GM21423 (cell line): ENCODE measurements around the gene PCGF6.

Experiments used
- ATAC-seq: cut with Tn5 transposase; IDR thresholded peaks from one replicate; pipeline ENCODE4 v1.9.1; 2021; ENCODE audit warnings: mild to moderate bottlenecking, moderate library complexity; ENCODE audit not compliant: unreplicated experiment

The PCGF6 gene

GRCh38 chr10:103327906-103328305 is 23.0 kb downstream of the PCGF6 start:
- ATAC-seq, result no peak

GRCh38 chr10:103316087-103316486 is 34.9 kb downstream of the PCGF6 start:
- no peak for ATAC-seq

- ATAC-seq, result no peak
These were observed 40.7 kb downstream of the PCGF6 start for GRCh38 chr10:103310197-103310596.

- ATAC-seq, result no peak
These were observed 43.3 kb downstream of the PCGF6 start for GRCh38 chr10:103307594-103307993.

- no peak for ATAC-seq
These were observed 55.4 kb downstream of the PCGF6 start for GRCh38 chr10:103295374-103296015.

- ATAC-seq, result no peak
These were observed 59.4 kb downstream of the PCGF6 start for GRCh38 chr10:103291588-103291987.

GRCh38 chr10:103287992-103288391 is 62.9 kb downstream of the PCGF6 start:
- ATAC-seq, result no peak

GRCh38 chr10:103284170-103284569 is 66.8 kb downstream of the PCGF6 start:
- ATAC-seq, result no peak

- ATAC-seq, result no peak
These were observed 68.0 kb downstream of the PCGF6 start for GRCh38 chr10:103282961-103283360.

- ATAC-seq, result no peak
These were observed 69.2 kb downstream of the PCGF6 start for GRCh38 chr10:103281753-103282152.

- no peak for ATAC-seq
These were observed 70.4 kb downstream of the PCGF6 start for GRCh38 chr10:103280506-103280905.

GRCh38 chr10:103280031-103280430 is 70.9 kb downstream of the PCGF6 start:
- no peak for ATAC-seq

- ATAC-seq, result no peak
These were observed 72.1 kb downstream of the PCGF6 start for GRCh38 chr10:103278862-103279298.

- ATAC-seq, result no peak
These were observed 72.5 kb downstream of the PCGF6 start for GRCh38 chr10:103278537-103278823.

GRCh38 chr10:103277713-103278536 is 73.0 kb downstream of the PCGF6 start:
- ATAC-seq, result no peak

GRCh38 chr10:103276896-103277712 is 73.8 kb downstream of the PCGF6 start, which contains the start of gene INA:
INA (plus strand) TSS chr10:103277138; CDS start chr10:103277212, 74 bp downstream.
- ATAC-seq, result no peak

- ATAC-seq, result no peak
These were observed 74.6 kb downstream of the PCGF6 start for GRCh38 chr10:103276251-103276895.

GRCh38 chr10:103273041-103273441 is 77.9 kb downstream of the PCGF6 start:
- ATAC-seq, result no peak

GRCh38 chr10:103265717-103266329 is 85.1 kb downstream of the PCGF6 start:
- no peak for ATAC-seq

- no peak for ATAC-seq
These were observed 88.7 kb downstream of the PCGF6 start for GRCh38 chr10:103262229-103262628.

- ATAC-seq, result no peak
These were observed 91.0 kb downstream of the PCGF6 start for GRCh38 chr10:103259989-103260388.
